ENCODE results near the gene FYN. TPM values are rescaled to one million over a fixed set of nuclear protein-coding genes. Genes with fewer than 3 reads are reported as not detected.
"Not testable (repeated sequence)": the region's sequence is repeated elsewhere in the genome, so short reads cannot be mapped to it uniquely, and the experiment has no call there.

FYN gene
- total and polyA plus RNA-seq, 5 experiments from 2014 or later: 159 to 531 (median 317) TPM

GRCh38 chr6:111685526-111685925 is 187.7 kb downstream of the FYN start:
- ATAC-seq (no peak), DNase-seq (no peak)
- no peaks in the 10 kb centered on the region for H3K9me3 Mint-ChIP-seq
- H3K4me3 Mint-ChIP-seq: peak overlapping the region in 4 of 10 donors; percentile 24 to 48 (median 32)
- H3K4me1 Mint-ChIP-seq: peaks cover 40 to 68% (median 63%) of the 10 kb centered on the region in 4 donors
- POLR2A ChIA-PET: interaction anchor here (0.5 kb wide), 2 partner anchors 16 to 736 kb away, joined by 3 to 4 read pairs; no protein-coding TSS in a partner anchor
- no peaks in the 10 kb centered on the region for H3K27me3 Mint-ChIP-seq
- peak overlapping the region in 9 of 10 donors; percentile 0 to 90 (median 77) for H3K27ac Mint-ChIP-seq
- H3K36me3 Mint-ChIP-seq: peaks cover 10 to 88% (median 39%) of the 10 kb centered on the region in 3 donors

GRCh38 chr6:111685058-111685457 is 188.2 kb downstream of the FYN start:
- H3K4me1 Mint-ChIP-seq: peaks cover 40 to 73% (median 63%) of the 10 kb centered on the region in 4 donors
- peak overlapping the region in 8 of 10 donors; percentile 64 to 90 (median 78) for H3K27ac Mint-ChIP-seq
- ATAC-seq: peak in 1 of 2 donors; percentile 13

DNA sequence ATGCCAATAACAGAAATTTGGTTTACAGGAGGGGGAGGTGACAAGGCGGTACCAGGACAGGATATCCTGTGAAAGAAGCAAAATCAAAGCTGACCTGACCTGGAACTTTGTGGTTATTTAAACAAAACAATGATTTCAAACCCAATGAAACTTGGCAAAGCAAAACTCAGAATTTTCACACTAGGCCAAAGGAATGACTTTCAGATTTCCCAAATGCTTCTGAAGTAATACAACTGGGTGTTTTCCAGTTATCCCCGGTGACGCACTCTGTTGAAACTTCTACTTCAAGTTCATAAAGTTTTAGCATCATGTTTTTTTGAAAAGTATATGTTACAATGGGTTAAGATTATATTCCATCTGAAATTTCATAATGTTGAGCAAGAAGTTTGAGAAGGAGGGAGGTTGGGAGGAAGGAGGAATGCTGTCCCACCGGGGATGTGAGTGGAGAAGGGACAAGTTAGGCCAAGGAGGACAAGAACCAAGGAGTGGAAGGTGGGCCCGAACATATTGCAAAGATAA is 189.4 kb downstream of the FYN start:
- H3K9me3 Mint-ChIP-seq: no peaks in the 10 kb centered on the region
- peaks cover 0 to 88% (median 36%) of the 10 kb centered on the region in 3 donors for H3K36me3 Mint-ChIP-seq
- peak overlapping the region; percentile 64 to 90 (median 82) for H3K27ac Mint-ChIP-seq
- ATAC-seq (peak in 1 of 2 donors; percentile 46), DNase-seq (no peak)
- H3K4me1 Mint-ChIP-seq: peaks cover 44 to 83% (median 67%) of the 10 kb centered on the region in 4 donors
- no peaks in the 10 kb centered on the region for H3K27me3 Mint-ChIP-seq
- POLR2A ChIA-PET: interaction anchor here (0.8 kb wide), 1 partner anchor 9 kb away, joined by 3 read pairs; no protein-coding TSS in a partner anchor
- H3K4me3 Mint-ChIP-seq: peak overlapping the region; percentile 8 to 80 (median 58)

More at GRCh38 chr6:111685058-111685457, 188.2 kb downstream of the FYN start:
- POLR2A ChIA-PET: no interaction called here
- Mint-ChIP-seq H3K27me3 (no peaks in the 10 kb centered on the region), H3K9me3 (no peaks in the 10 kb centered on the region), H3K4me3 (peak overlapping the region in 5 of 10 donors; percentile 22 to 59 (median 26)), H3K36me3 (peaks cover 7 to 88% (median 42%) of the 10 kb centered on the region in 3 donors)
- no peak for DNase-seq

DNA sequence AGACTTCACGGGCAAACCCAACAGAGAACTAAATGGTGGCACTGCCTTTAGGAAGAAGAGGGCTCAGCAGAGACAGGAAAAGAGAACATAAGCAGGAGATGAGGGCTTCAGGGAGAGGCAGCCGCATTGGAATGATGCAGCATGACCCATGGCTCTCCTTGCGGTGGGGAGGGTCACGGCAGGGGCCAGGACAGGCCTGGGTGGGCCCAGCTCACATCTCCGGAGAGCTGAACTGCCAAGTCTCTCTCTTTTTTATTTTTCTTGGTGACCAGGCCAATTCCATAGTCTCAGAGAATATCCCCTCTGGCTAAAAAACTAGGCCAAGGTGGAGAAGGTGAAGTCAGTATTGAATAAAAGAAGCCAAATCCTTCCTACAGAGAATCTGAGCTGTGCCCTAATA is 190.1 kb downstream of the FYN start:
- peak overlapping the region in 8 of 10 donors; percentile 5 to 90 (median 78) for H3K27ac Mint-ChIP-seq
- H3K27me3 Mint-ChIP-seq: no peaks in the 10 kb centered on the region
- peaks cover 0 to 90% (median 36%) of the 10 kb centered on the region in 3 donors for H3K36me3 Mint-ChIP-seq
- POLR2A ChIA-PET: no interaction called here
- DNase-seq (no peak), ATAC-seq (no peak)
- H3K4me1 Mint-ChIP-seq: peaks cover 44 to 87% (median 69%) of the 10 kb centered on the region in 4 donors
- peak overlapping the region in 3 of 10 donors; percentile 9 to 80 (median 48) for H3K4me3 Mint-ChIP-seq
- no peaks in the 10 kb centered on the region for H3K9me3 Mint-ChIP-seq

- Mint-ChIP-seq H3K4me3 (no peak overlapping the region), H3K36me3 (peaks cover 0 to 87% (median 33%) of the 10 kb centered on the region in 3 donors), H3K27me3 (no peaks in the 10 kb centered on the region), H3K4me1 (peaks cover 42 to 91% (median 70%) of the 10 kb centered on the region in 4 donors), H3K9me3 (no peaks in the 10 kb centered on the region), H3K27ac (peak overlapping the region in 8 of 10 donors; percentile 21 to 77 (median 51))
- ATAC-seq (no peak), DNase-seq (no peak)
- POLR2A ChIA-PET: interaction anchor here (0.6 kb wide), 1 partner anchor 199 kb away, joined by 4 read pairs; the partner anchor contains the start of gene REV3L
Measured at GRCh38 chr6:111681860-111682259, 191.4 kb downstream of the FYN start.

GRCh38 chr6:111680811-111681609 is 192.2 kb downstream of the FYN start:
- DNase-seq, H3K4me3 Mint-ChIP-seq, H3K27me3 Mint-ChIP-seq, ATAC-seq, H3K9me3 Mint-ChIP-seq: not testable (repeated sequence)
- peaks cover 42 to 89% (median 70%) of the 10 kb centered on the region in 4 donors for H3K4me1 Mint-ChIP-seq
- POLR2A ChIA-PET: interaction anchor here (1.4 kb wide), 1 partner anchor 12 kb away, joined by 3 read pairs; no protein-coding TSS in a partner anchor
- H3K27ac Mint-ChIP-seq: peak overlapping the region; percentile 2 to 81 (median 58)
- peaks cover 0 to 86% (median 31%) of the 10 kb centered on the region in 3 donors for H3K36me3 Mint-ChIP-seq

DNA sequence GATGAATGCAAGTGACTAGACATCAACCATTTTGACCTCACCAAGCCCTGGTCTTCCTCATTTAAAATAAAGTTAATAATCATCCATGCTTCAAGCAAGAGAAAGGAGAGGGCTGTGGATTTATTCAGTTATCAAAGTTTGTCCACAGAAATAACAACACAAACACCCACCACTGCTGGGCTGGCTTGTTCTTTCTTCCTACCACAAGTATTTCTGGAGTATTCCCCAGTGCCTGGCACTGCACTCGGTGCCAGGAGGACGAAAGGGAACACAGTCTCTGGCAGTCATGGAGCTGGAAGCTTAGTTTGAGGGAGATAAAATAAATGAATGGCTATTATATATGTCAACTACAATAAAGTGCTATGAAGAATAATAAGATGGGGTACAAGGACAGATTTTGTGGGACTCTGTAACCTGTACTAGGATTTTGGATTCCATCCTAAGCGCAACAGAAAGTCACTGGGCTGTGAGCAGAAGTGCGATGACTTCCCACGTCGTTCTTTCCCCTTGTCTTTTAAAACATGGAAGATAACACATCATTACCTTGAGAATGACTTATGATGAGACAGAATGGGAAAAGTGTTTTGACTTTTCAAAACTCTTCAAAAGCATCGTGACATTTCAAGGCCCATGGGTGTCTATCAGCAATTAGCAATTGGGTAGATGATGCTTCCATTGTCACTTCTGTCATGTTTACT is 193.1 kb downstream of the FYN start:
- POLR2A ChIA-PET: interaction anchor here (1.4 kb wide), 1 partner anchor 13 kb away, joined by 3 read pairs; no protein-coding TSS in a partner anchor
- no peaks in the 10 kb centered on the region for H3K9me3 Mint-ChIP-seq
- DNase-seq (no peak), ATAC-seq (no peak)
- peaks cover 38 to 86% (median 65%) of the 10 kb centered on the region in 4 donors for H3K4me1 Mint-ChIP-seq
- H3K4me3 Mint-ChIP-seq: no peak overlapping the region
- no peaks in the 10 kb centered on the region for H3K27me3 Mint-ChIP-seq
- H3K27ac Mint-ChIP-seq: peak overlapping the region in 6 of 10 donors; percentile 24 to 70 (median 36)
- peaks cover 0 to 81% (median 31%) of the 10 kb centered on the region in 3 donors for H3K36me3 Mint-ChIP-seq

DNA sequence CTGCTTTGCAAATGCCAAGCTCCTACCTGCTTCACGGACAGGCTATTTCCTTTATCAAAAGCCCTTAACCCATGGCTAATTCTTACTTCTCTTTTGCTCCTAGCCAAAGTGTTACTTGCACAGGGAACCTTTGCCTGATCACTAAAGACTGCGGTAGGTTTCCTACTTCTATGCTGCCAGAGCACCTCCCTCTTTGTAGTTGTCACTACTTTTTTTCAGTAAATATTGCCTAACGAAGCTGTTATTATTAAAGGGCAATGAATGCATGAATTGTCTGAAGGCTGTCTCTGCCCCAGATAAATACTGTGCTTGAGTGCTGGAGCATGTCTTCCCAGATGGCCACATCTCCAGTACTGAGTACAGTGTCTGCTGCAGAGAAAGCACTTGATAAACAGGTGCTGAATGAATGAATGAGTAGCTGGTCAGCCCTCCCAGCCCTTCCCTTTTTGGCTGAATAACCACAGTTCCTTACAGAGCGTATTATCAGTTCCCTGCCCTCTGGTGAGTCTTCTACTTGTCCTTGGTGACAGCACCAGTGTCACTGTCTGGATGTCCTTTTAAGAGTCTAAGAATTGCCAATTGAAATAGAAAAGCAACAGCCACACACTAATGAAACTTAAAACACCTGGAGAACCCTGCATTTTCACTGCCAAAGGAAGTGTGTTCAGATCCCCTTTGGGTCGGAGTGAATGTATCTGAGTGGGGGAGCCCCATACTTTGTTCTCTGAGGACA is 194.0 kb downstream of the FYN start:
- Mint-ChIP-seq H3K4me1 (peaks cover 32 to 81% (median 61%) of the 10 kb centered on the region in 4 donors), H3K27me3 (no peaks in the 10 kb centered on the region), H3K27ac (peak overlapping the region; percentile 13 to 90 (median 60))

GRCh38 chr6:111677249-111677990 is 195.8 kb downstream of the FYN start:
- H3K27ac Mint-ChIP-seq: peak overlapping the region in 9 of 10 donors; percentile 10 to 90 (median 44)
- ATAC-seq: no peak
- POLR2A ChIA-PET: no interaction called here

More for the DNA sequence above, 194.0 kb downstream of the FYN start:
- Mint-ChIP-seq H3K9me3 (no peaks in the 10 kb centered on the region), H3K36me3 (peaks cover 0 to 80% (median 30%) of the 10 kb centered on the region in 3 donors), H3K4me3 (peak overlapping the region in 1 of 10 donors; percentile 3)
- ATAC-seq: no peak
- no peak for DNase-seq
- POLR2A ChIA-PET: no interaction called here

GRCh38 chr6:111676383-111676782 is 196.9 kb downstream of the FYN start:
- POLR2A ChIA-PET: no interaction called here
- no peak for DNase-seq
- ATAC-seq: no peak
- Mint-ChIP-seq H3K36me3 (peaks cover 0 to 83% (median 25%) of the 10 kb centered on the region in 3 donors), H3K9me3 (no peaks in the 10 kb centered on the region), H3K4me1 (peaks cover 18 to 52% (median 39%) of the 10 kb centered on the region in 4 donors), H3K27me3 (no peaks in the 10 kb centered on the region), H3K4me3 (no peak overlapping the region), H3K27ac (peak overlapping the region in 7 of 10 donors; percentile 2 to 88 (median 56))

More at GRCh38 chr6:111677249-111677990, 195.8 kb downstream of the FYN start:
- no peak for DNase-seq
- no peaks in the 10 kb centered on the region for H3K9me3 Mint-ChIP-seq
- peaks cover 0 to 82% (median 31%) of the 10 kb centered on the region in 3 donors for H3K36me3 Mint-ChIP-seq
- H3K4me3 Mint-ChIP-seq: peak overlapping the region in 2 of 10 donors; percentile 7 to 22
- H3K4me1 Mint-ChIP-seq: peaks cover 21 to 62% (median 45%) of the 10 kb centered on the region in 4 donors
- no peaks in the 10 kb centered on the region for H3K27me3 Mint-ChIP-seq

DNA sequence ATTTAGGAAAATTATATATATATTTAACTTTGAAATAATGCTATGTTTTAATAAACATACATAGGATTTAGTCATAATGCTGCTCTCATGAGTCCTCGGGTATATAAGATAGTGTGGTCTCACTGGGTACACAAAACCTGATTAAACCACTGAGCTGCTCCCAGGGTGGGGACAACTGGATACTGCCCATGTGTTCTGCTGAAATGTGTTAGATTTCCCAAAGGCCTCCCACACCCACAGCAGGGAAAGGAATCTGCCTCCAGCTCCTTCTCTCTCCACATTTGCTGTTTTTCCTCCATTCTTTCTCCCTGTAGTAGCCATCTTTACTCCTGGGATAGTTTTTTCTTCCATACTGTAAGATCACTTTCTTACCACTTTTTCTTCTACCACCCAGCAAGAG is 198.4 kb downstream of the FYN start:
- POLR2A ChIA-PET: no interaction called here
- H3K36me3 Mint-ChIP-seq: peaks cover 0 to 82% (median 29%) of the 10 kb centered on the region in 3 donors
- no peak for DNase-seq
- no peak for ATAC-seq
- peaks cover 18 to 43% (median 33%) of the 10 kb centered on the region in 4 donors for H3K4me1 Mint-ChIP-seq
- no peak overlapping the region for H3K4me3 Mint-ChIP-seq
- no peaks in the 10 kb centered on the region for H3K27me3 Mint-ChIP-seq
- no peaks in the 10 kb centered on the region for H3K9me3 Mint-ChIP-seq
- peak overlapping the region in 9 of 10 donors; percentile 5 to 80 (median 52) for H3K27ac Mint-ChIP-seq
